GM12878 (cell line): ENCODE results near the gene SEMA4F.

ENCODE experiments used
- CTCF ChIP-seq, 3 experiments: IDR thresholded peaks in 2 of 3; conservative IDR thresholded peaks in 1 of 3; 2 replicates each; pipeline ENCODE4 v1.5.1; 2011; ENCODE audit warnings: low read depth in 3 of 3, low read length in 3 of 3, mild to moderate bottlenecking in 3 of 3, control low read depth in 2 of 3, moderate library complexity in 2 of 3, inconsistent platforms in 1 of 3, mixed read lengths in 1 of 3; ENCODE audit not compliant: control insufficient read depth in 2 of 3, insufficient read depth in 1 of 3; ENCODE audit errors: extremely low read depth in 1 of 3
- EED ChIP-seq: sonication (generic); IDR thresholded peaks from 2 replicates; pipeline ENCODE4 v1.6.1; 2016; ENCODE audit warnings: antibody characterized with exemption, low read depth
- EZH2 ChIP-seq: IDR thresholded peaks from 2 replicates; pipeline ENCODE4 v1.6.1; 2012; ENCODE audit warnings: low read depth, mild to moderate bottlenecking, control low read depth, inconsistent platforms, low read length, borderline replicate concordance; ENCODE audit not compliant: control insufficient read depth
- RBBP5 ChIP-seq: fragments of 200-600 bp; sonication (generic); conservative IDR thresholded peaks from 2 replicates; pipeline ENCODE4 v1.6.1; 2016
- SREBF2 ChIP-seq: IDR thresholded peaks from 2 replicates; pipeline ENCODE4 v1.6.1; 2012; ENCODE audit warnings: mild to moderate bottlenecking, low read length
- ZBTB33 ChIP-seq: fragments of 450-650 bp; IDR thresholded peaks from 2 replicates; pipeline ENCODE4 v1.6.1; 2017; ENCODE audit warnings: mild to moderate bottlenecking
- TF ChIP-seq, protein P1 (sequence below): IDR thresholded peaks from 2 replicates; pipeline ENCODE4 v1.6.1; 2012; ENCODE audit warnings: low read depth, low read length, improper control_type of control experiment

- TF ChIP-seq ZBTB33 (no peak), EED (no peak), EZH2 (no peak), SREBF2 (no peak), CTCF (IDR thresholded peaks at IDR 0.05 in 2 of 3, conservative IDR thresholded peaks at IDR 0.05 in 1 of 3; ENCODE audit: control insufficient read depth in 2 of 3, extremely low read depth in 1 of 3, insufficient read depth in 1 of 3, low read depth in 3 of 3, low read length in 3 of 3) (no peak), RBBP5 (no peak)
- TF ChIP-seq, protein P1, sequence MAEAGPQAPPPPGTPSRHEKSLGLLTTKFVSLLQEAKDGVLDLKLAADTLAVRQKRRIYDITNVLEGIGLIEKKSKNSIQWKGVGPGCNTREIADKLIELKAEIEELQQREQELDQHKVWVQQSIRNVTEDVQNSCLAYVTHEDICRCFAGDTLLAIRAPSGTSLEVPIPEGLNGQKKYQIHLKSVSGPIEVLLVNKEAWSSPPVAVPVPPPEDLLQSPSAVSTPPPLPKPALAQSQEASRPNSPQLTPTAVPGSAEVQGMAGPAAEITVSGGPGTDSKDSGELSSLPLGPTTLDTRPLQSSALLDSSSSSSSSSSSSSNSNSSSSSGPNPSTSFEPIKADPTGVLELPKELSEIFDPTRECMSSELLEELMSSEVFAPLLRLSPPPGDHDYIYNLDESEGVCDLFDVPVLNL, result no peak
Measured at GRCh38 chr2:74695663-74696062, 41.6 kb downstream of the SEMA4F start.
